ENCODE data around the gene SGPP1.
A peak's percentile ranks its signal among the peaks of the same experiment; 100 is the strongest.
"Not testable (repeated sequence)": the region's sequence is repeated elsewhere in the genome, so short reads cannot be mapped to it uniquely, and the experiment has no call there.

SGPP1 gene

DNA sequence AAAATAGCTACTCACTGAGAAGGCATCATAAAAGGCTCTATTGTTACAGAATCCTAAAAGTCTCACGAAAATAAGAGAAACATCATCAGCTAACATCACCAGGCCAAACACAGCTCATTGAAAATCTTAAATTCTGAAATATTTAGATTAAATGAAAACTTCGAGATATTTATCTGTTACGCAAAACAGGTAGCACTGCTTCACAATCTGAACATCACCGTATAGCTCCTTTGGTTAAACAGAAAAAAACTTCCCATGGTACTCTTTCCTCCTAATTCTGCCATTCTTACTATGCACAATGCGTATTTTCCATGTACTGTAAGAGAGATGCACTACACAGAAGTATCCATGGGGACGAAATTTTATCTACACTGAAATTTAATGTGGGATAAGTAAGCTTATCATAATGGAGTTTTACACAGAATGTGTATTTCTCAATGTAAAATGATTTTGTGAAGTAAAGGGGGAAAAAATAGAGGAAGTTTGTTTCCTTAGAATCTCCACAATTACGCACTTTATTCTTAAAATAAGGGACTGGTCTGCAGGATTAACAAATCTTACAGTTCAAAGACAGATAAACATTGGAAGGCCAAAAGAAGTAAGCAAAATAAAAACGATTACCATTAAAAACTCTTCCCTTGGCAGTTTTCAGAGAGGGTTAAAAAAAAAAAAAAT is 1.9 kb downstream of the SGPP1 start:
- DNase-seq (ENCODE audit: low spot score), result no peak

DNA sequence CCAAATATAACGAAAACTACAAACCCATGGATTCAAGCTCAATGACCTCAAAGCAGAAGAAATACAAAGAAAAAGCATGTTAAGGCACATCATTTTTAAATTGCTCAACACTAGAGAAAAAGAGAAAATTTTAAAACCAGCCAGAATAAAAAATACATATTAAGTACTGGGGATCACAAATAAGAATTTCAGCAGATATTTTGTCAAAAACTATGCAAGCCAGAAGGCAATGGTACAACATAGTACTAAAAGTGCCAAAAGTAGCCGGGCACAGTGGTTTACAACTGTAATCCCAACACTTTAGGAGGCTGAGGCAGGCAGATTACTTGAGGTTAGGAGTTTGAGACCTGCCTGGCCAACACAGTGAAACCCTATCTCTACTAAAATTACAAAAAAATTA is 10.2 kb downstream of the SGPP1 start:
- no peak for DNase-seq (ENCODE audit: low spot score)

DNA sequence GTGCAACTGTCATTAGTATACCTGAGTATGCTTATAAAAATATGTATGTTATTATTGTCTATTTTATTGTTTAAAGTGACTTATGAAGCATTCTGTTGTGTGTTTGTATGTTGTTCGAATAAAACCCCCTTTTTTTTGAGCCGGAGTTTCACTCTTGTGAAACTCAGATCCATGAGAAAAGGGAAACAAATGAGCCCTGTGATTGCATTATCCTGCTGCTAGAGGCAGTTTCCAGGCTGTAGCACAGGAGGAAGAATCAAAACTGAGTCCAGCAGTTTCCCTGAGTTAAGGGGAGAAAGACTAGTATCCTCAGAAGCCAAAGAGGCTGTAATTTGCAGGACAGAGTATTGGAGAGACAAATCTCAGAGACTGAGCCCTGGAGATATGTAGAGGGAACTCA is 12.5 kb downstream of the SGPP1 start:
- no peak for DNase-seq (ENCODE audit: low spot score)

DNA sequence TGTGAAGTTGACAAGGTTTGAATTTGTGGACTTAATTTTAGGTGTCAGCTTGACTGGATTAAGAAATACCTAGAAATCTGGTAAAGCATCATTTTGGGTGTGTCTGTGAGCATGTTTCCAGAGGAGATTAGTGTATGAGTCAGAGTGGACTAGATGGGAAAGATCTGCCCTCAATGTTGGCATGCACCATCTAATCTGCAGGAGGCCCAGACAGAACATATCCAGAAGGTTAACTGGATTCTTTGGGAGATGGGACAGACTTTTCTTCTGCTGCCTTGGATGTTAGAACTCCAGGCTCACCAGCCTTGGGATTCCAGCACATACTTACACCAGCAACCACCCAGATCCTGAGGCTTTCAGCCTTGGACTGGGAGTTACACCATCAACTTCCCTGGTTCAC is 14.1 kb downstream of the SGPP1 start:
- DNase-seq (ENCODE audit: low spot score), result peak; percentile 41

DNA sequence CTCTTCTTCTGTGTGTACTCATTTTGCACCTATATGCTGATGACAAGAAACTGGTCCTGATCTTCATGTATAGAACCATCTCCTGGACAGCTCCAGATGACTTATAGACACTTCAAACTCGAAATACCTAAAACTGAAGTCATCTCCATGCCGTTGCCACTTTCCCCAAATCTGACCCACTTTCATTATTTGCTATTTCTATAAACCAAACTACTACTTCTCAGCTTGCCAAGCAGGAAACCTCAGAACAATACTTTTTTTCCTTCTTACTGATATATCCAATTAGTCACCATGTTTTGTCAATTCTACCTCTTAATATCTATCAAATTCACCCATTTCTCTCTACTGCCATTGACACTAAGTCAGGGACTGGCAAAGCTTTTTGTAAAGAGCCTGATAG is 14.8 kb downstream of the SGPP1 start:
- DNase-seq (ENCODE audit: low spot score), result no peak

DNA sequence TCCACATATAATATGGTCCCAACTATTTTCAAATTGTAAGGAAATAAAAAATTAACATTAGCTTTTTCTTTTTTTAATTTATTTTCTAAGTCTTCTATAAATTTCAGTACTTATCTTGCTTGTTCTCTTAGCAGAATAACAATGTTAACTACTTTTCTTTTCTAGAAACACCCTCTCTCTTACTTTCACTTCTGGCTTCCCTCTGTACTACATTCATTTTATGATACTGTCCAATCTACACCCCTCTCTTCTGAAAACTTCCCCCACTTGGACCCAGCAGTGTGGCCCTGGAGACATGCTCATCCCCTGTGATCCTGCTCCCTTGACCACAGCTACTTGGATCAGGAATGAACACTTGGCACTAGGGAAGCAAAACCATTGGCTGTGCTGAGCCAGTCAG is 15.7 kb downstream of the SGPP1 start:
- DNase-seq (ENCODE audit: low spot score), result no peak

DNA sequence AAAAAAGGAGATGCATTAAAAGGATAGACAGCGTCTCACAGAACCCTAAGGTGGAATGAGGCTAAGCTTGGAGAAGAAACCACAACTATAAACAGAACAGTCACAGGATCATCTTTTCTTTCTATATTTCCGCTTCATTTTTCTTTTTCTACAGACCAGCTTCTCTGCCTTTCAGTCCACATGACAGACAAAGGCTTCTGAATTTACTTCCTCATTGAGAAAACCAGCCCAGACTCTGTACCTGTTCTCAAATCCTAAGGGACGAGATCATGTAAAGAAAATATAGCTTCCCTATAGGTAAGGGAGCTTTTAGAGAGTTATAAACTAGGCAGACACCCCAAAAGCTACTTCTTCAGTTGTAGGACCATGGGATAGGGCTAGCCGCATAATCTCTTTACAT is 17.4 kb downstream of the SGPP1 start:
- no peak for DNase-seq (ENCODE audit: low spot score)

DNA sequence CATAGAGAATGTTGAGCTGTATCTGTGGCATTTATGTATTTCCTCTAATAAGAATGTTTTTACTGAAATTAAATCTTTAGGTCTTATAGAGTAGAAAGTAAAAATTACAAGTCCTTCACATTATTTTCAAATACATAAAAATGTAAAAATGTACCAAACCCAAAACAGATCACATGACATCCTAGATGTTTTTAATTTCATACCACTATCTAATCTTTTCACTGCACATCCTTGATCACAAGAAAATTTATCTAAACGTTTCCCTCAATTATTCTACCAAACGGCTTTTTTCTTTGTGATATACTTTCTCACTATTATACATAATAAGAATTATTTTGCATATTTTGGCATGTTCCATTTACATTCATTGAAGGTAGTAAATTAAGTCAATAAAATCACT is 18.3 kb downstream of the SGPP1 start:
- no peak for DNase-seq (ENCODE audit: low spot score)

DNA sequence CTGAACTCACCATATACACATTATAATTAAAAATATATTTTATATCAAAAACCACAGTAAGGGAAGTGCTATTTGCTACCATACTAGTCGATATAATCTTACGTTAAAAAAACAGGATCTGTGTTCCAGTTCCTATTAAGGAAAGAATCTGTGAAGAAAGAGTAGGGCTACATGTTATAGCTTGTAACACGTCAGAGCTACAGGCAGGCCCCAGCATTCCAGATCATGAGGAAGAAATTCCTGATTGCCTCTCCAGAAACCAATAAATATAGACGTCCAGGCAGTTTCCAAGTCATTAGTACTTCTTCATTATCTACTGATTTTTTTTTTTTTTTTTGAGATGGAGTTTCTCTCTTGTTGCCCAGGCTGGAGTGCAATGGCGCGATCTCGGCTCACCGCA is 20.6 kb downstream of the SGPP1 start:
- DNase-seq (ENCODE audit: low spot score), result no peak

DNA sequence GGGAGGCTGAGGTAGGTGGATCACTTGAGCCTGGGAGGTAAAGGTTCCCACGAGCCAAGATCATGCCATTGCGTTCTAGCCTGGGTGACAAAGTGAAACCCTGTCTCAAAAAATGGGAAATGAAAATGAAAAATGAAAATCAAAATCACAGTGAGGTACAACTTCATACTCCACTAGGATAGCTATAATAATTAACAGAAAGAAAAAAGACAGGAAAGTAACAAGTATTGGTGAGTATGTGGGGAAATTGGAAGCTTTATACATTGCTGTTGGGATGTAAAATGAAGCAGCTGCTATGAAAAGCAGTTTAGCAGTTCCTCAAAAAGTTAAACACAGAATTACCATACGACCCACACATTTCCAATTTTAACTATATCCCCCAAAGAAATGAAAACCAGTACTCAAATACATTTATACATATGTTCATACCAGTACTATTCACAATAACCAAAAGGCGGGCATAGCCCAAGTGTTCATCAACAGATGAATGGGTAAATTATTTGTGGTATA is 22.2 kb downstream of the SGPP1 start:
- no peak for DNase-seq (ENCODE audit: low spot score)

DNA sequence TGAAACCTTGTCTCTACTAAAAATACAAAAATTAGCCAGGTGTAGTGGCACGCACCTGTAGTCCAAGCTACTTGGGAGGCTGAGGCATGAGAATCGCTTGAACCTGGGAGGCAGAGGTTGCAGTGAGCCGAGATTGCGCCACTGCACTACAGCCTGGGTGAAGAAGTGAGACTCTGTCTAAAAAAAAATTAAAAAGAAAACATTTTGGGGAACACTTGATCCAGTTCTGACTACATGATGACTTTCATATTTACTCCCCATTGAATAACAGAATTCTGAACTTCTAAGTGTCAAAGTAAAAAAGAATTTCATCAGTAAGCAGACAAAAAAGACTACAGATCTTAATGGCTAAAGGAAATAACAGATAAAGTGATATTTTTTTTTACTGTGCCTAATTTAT is 25.3 kb downstream of the SGPP1 start:
- not testable (repeated sequence) for DNase-seq (ENCODE audit: low spot score)

DNA sequence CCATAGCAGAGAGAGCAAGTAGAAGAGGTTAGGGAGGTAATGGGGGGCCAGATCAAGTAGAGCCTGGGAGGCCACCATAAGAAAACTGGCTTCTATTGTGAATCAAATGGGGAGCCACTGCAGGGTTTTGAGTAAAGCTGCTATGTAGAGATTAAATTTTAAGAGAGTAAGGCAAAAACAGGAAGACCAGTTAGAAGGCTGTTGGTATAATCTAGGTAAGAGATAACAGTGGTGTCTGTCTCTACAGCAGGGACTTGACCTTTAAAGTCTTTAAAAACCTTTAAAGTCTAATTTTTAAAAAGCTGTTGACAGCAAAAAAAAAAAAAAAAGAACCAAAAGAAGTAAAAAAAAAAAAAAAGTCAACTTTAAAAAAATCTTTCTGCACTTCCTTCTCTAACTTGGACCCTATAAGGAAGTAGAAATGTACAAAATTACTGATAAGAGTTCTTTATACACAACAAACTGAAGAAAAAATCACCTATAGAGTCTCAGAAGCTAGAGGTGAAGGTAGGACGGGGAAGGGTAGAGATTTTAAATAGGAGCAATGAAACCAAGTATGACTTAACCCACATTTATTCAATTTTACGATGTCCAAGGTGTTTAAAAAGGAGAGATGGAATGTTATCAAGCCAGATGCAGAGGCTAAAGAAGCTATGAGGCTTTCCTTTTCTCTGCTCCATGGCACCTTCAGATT is 26.1 kb downstream of the SGPP1 start:
- no peak for DNase-seq (ENCODE audit: low spot score)

DNA sequence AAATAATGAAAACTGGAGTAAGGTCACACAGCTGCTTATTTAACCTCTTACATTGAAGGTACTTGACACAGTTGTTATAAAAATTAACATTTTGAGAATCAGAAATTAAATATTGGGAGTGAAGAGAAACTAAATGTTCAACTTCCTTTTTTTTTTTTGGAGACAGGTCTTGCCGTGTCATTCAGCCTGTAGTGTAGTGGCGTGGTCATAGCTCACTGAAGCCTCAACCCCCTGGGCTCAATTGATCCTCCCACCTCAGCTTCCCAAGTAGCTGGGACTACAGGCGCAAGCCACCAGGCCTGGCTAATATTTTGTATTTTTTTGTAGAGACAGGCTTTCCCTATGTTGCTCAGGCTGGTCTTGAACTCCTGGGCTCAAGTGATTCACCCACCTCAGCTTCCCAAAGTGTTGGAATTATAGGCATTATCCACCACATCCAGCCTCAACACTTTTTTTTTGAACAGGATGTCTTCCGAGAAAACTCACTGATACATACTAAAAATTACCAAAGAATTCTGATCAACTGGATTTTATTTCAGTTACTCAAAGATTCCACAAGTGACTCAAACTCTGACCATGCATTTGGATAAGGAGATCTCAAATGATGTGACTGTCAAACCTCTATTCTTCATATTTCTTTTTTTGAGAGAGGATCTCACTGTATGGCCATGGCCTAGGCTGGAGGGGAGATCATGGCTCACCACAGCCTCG is 35.4 kb downstream of the SGPP1 start:
- no peak for DNase-seq (ENCODE audit: low spot score)

DNA sequence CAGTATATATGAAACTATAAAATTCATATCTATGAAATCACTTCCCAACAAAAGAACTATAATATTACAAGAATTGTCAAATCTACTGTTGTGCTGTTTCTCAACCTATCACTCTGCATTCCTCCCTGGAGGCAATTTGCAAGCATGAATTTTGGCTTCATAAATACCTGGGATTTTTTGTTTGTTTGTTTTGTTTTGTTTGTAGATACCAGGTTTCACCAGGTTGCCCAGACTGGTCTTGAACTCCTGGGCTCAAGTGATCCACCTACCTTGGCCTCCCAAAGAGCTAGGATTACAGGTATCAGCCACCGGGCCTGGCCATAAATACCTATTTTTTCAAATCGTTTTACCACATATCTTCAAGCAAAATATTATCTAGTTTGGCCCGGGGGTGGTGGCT is 38.7 kb downstream of the SGPP1 start:
- DNase-seq (ENCODE audit: low spot score), result no peak

DNA sequence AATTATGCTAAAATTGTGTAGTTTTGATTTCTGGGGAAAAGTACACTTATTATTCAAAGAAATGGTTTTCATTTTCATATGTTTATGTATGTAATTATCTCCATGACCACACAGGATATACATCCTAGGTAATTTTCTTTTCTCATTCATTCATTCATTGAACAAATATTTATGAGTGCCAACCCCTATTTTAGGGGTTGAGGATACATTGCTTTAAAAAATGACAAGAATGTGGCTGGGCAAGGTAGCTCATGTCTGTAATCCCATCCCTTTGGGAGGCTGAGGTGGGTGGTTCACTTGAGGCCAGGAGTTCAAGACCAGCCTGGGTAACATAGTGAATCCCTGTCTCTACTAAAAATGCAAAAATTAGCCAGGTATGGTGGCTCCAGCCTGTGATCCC is 40.9 kb downstream of the SGPP1 start:
- DNase-seq (ENCODE audit: low spot score), result no peak

DNA sequence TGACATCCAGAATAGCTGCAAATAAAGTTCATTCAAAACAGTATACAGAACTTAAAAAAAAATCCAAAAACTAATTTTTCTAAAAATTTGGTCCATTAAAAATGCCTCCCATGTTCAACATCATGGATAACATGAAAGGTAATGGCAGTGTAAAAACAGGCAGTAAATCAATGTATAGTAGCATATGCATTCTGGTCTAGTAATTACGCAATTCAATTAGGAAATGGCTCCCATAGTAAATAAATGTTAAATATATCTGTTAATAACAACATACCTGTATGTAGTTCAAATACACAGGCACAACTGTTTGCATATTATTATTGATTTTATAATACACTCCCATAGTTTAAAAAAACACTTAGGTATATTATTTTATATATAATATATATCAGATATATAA is 42.5 kb downstream of the SGPP1 start:
- DNase-seq (ENCODE audit: low spot score), result no peak

DNA sequence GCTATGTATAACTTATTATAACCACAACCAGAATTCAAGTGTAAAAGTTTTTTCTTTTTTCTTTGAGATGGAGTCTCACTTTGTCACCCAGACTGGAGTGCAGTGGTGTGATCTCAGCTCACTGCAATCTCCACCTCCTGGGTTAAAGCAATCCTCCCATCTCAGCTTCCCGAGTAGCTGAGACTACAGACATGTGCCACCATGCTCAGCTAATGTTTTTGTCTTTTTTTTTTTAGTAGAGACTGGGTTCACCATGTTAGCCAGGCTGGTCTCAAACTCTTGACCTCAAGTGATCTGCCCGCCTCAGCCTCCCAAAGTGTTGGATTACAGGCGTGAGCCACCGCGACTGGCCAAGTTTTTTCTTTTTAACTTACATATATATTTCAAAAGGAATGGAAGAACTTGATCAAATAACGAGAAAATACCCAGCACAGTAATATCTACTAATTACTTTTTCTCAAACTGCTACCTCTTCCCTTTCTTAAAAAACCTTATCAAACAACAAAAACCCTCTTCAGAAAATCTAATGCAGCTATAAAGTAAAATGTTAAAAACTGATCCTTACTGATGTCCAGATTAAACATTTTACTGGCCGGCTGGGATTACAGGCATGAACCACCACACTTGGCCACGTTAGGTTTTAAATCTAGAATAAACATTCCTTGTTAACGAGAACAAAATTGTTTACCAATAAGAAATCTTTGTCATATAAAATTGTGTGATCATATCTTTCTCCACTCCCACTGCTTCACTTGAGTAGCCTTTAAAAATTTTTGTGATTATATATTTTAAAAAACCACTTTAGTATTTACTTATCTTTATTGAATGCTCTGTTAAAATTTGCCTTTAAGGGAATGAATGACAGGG is 44.9 kb downstream of the SGPP1 start:
- no peak for DNase-seq (ENCODE audit: low spot score)

DNA sequence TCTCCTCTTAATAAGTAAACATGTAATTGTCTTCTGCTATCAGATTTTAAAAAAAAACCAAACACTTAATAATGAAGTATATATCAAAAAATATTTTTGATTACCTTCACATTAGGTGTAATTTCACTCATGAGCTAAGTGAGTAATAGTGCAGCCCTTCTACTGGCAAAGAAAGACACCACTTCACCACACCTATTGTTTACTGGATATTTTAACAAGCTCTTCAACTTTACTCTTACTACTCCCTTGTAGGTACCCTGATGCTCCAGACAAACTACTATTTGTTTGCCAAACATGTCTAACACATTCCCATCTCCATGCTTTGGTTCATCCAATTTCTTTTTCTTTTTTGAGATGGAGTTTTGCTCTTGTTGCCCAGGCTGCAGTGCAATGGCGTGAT is 49.3 kb downstream of the SGPP1 start:
- DNase-seq (ENCODE audit: low spot score), result no peak

DNA sequence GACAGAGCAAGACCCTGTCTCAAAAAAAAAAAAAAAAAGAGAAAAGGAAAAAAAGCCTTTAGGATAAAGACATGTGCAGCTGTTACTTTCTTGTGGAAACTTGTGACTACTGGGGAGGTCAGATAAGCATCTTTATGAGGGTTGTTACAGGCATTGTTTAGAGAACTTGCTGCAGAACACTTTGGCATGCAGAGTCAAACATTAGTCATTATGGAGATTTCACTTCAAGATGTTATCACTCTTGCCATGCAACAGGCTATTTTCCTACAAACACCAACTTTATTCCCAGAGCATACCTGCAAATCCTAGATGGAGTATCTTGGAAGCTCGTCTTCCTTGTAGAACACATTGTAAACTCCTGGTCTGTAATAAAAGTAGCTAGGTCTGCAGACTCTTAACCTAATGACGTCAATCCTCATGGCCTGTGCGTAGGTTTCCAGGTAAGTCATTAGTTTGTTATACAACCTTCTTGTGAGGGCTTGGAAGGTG is 49.9 kb downstream of the SGPP1 start:
- DNase-seq (ENCODE audit: low spot score), result no peak

DNA sequence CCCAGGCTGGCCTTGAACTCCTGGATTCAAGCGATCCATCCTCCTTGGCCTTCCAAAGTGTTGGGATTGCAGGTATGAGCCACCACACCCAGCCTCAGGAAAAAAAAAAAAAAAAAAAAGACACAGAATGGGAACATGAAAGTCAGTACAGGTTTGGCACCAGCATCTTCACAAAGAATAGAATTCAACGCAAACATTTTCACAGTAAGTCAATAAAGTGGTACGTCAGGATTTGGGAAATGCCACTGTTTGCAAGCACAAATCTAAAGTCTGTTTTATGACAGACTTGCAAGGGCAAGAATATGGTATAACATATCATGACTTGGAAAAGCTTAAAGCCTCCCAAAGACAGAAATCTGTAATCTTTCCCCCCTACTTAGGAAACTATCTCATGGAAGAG is 51.2 kb downstream of the SGPP1 start:
- no peak for DNase-seq (ENCODE audit: low spot score)

DNA sequence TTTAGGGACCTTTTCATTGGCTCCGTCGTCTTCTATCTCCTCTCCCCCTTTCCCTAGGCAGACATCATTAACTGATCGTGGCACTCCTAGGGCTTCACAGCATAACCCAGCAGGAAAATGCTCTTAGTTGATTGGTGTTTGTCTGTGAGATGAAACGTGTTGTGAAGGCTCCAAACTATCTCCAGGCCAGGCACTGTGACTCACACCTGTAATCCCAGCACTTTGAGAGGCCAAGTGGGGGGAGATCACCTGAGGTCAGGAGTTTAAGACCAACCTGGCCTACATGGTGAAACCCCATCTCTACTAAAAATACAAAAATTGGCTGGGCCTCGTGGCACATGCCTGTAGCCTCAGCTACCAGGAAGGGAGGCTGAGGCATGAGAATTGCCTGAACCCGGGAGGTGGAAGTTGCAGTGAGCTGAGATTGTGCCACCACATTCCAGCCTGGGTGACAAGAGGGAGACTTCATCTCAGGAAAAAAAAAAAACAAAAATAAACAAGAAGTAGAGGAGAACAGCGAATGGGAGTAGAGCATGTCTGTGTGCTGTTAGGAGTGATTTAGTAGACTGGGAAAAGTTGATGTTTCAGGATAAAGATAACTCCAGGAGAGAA is 53.9 kb downstream of the SGPP1 start:
- DNase-seq (ENCODE audit: low spot score), result no peak

DNA sequence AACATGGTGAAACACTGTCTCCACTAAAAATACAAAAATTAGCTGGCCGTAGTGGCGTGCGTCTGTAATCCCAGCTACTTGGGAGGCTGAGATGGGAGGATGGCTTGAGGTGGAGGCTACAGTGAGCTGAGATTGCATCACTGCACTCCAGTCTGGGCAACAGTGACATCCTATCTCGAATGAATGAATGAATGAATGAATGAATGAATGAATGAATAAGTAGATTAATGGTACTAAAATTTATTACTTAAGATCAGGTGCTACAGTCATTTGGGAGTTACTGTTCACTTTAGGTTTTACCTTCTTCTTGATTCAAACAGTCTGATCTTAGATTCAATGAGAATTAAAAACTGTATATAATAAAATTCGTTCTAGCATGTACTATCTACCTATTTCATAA is 54.6 kb downstream of the SGPP1 start:
- DNase-seq (ENCODE audit: low spot score), result no peak
